ENCODE measurements around the gene OR2S2.
"Not testable (repeated sequence)": the region's sequence is repeated elsewhere in the genome, so short reads cannot be mapped to it uniquely, and the experiment has no call there.

OR2S2 gene

DNA sequence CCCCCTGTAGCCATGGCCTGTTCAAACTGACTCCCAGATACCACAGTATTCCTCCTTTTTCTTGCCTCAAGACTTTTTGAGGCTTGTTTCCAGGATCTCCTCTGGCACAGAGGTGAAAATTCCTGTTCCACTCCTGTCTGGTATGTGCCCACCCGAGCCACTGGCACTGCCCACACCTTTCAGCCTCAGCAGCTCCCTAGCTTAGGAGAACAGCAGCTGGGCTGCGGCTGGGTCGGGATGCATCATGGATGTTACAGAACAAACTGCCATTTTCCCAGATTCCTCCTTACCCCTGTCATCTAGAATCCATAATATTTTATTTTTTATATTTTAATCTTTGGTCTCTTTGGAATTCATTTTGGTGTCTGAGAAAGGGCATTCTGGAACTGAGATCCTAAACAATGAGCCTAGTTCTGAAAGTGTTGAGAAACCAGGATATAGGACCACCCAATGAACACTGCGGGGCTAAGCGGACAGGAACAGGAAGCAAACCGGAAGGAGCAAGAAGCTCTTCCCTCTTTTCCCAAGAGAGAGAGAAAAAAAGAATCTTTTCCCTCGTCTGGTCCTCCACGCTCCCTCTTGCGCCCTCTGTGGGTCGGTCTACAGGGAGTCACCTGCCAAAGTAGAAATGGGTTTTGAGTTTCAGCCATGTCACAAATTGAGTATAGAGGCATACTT lies 12.5 kb downstream of the OR2S2 start:
- Mint-ChIP-seq H3K4me1 (peaks cover 19% of the 10 kb centered on the region), H3K4me3 (peak overlapping the region; percentile 42)
- ATAC-seq: peak; percentile 65

DNA sequence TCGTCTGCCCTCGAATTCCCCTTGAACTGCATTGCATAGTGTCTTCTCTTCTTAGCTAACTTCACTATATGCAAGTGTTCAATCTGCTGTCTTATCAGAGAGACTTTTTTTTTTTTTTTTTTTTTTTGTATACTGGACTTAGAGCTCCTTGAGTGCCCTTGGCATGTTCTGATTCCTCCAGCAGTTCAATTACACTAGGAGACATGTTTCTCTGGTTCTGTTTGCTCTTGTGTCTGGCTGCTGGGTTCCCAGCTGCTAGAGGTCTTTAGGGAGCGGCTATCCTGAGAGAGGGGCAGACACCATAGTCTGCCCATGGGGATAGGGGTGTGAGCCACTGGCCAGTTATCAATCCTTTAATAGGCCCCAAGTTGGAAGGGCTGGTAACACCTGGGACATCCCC lies 13.1 kb downstream of the OR2S2 start:
- no peaks in the 10 kb centered on the region for H3K27me3 Mint-ChIP-seq
- no peaks in the 10 kb centered on the region for H3K9me3 Mint-ChIP-seq
- H3K4me3 Mint-ChIP-seq: no peak overlapping the region
- H3K27ac Mint-ChIP-seq: no peak overlapping the region
- DNase-seq: no peak
- peaks cover 25% of the 10 kb centered on the region for H3K4me1 Mint-ChIP-seq
- no peak for ATAC-seq
- H3K36me3 Mint-ChIP-seq (ENCODE audit: low read depth): no peaks in the 10 kb centered on the region

More for the DNA sequence above, 12.5 kb downstream of the OR2S2 start:
- Mint-ChIP-seq H3K27me3 (no peaks in the 10 kb centered on the region), H3K36me3 (ENCODE audit: low read depth) (no peaks in the 10 kb centered on the region), H3K27ac (no peak overlapping the region), H3K9me3 (no peaks in the 10 kb centered on the region)
- peak; percentile 79 for DNase-seq

DNA sequence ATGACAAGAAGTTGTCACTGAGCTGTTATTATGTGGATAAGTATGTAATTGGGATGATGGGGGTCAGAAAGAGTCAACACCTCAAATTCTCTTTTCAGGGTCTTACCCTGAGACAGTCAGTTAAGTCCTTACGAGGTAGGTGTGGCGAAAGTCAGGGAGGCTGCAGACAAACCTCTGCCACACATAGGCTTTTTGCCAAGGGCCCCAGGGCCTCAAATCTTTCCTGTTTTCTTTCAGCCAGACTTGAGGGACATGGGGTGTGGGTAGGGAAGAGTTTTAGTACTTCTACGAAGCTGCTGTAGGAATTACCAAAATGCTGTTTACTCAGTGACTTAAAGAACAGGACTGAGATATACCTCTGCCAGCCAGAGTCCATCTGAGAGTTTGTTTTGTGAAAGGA lies 13.8 kb downstream of the OR2S2 start:
- ATAC-seq (no peak), DNase-seq (no peak)
- Mint-ChIP-seq H3K36me3 (ENCODE audit: low read depth) (no peaks in the 10 kb centered on the region), H3K27ac (no peak overlapping the region), H3K4me3 (no peak overlapping the region), H3K9me3 (no peaks in the 10 kb centered on the region), H3K27me3 (no peaks in the 10 kb centered on the region), H3K4me1 (peaks cover 29% of the 10 kb centered on the region)

DNA sequence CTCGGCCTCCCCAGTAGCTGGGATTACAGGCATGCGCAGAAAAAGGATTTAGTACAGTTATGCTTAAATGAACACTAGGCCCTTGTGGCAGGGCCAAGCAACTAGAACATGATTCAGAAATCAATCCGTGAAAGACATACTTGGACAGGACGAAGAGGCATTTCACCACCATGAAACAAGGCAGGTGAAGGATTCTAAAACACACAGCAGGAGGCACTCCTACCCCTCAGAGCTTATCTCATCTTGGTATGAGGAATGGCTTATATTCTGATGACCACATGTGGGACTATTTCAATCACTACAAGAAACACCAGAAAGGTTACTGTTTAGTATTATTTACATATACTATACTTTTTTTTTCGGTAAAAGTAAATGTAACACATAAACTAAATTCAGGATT lies 15.7 kb downstream of the OR2S2 start:
- Mint-ChIP-seq H3K36me3 (ENCODE audit: low read depth) (no peaks in the 10 kb centered on the region), H3K27ac (no peak overlapping the region), H3K4me1 (peaks cover 42% of the 10 kb centered on the region), H3K4me3 (no peak overlapping the region), H3K27me3 (no peaks in the 10 kb centered on the region), H3K9me3 (peaks cover 2% of the 10 kb centered on the region)
- no peak for DNase-seq
- ATAC-seq: no peak

DNA sequence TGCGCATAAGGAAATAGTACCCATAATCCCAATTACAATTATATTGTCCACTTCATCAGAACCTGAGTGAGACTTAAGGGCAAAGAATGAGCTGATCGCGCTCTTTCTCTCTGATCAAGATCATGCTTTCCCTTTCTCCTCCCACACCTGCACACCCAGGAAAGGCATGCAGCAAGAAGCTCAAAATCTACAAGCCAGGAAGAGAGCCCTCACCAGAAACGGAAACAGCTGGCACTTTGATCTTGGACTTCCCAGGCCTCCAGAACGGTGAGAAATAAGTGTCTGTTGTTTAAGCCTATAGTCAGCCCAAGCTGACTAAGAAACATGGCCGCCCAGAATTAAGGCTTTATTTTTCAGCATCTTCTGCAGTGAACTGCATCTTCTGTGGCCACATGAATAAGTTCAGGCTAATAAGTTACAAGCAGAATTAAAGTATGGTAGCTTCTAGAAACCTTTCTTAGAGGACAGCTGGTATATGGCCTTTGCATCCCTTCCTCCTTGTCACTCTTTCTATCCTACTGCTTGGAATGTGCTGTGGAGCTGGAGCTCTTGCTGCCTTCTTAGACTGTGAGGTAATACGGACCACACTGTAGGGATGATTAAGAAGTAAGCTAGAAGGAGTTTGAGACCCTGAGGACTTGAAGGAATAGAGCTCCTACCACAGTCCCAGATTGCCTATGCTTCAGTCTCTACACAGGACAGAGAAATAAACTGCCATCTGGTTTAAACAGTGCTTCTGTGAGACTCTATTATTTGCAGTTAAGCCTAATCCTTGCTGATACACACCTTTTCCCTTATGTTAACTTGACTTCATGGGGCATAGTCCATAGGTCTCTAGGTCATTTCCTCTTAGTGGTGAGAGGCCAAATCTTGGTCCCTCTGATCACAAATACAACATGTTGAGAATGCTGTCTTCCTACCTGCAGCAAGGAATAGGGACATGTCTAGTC lies 17.2 kb downstream of the OR2S2 start:
- H3K4me3 Mint-ChIP-seq: peak overlapping the region; percentile 3
- H3K4me1 Mint-ChIP-seq: peaks cover 43% of the 10 kb centered on the region
- peak; percentile 59 for ATAC-seq
- no peaks in the 10 kb centered on the region for H3K27me3 Mint-ChIP-seq
- no peak overlapping the region for H3K27ac Mint-ChIP-seq
- peaks cover 1% of the 10 kb centered on the region for H3K36me3 Mint-ChIP-seq (ENCODE audit: low read depth)
- no peak for DNase-seq
- H3K9me3 Mint-ChIP-seq: peaks cover 7% of the 10 kb centered on the region

DNA sequence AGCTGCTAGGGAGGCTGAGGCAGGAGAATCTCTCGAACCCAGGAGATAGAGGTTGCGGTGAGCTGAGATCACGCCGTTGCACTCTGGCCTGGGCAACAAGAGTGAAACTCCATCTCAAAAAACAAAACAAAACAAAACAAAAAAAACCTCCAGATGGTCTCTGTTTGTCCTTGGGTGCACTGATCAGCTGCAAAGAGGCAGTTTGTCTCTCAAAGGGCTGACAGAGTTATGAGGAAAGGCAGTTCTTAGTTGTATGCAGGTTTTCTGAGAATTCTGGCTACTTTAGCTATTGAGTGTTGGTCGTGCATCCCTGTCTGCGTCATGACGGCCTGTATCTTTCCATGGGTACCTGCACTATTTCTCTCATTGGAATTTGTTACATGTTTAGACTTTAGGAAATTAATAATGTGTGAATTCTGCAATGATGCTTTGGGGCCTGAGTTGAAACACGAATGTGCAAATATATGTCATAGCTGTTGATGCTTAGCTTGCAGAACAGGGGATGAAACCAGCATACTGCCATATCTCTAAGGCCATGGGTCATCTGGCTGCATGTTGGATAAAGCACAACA lies 18.2 kb downstream of the OR2S2 start:
- peaks cover 41% of the 10 kb centered on the region for H3K4me1 Mint-ChIP-seq
- H3K36me3 Mint-ChIP-seq (ENCODE audit: low read depth): peaks cover 1% of the 10 kb centered on the region
- peaks cover 7% of the 10 kb centered on the region for H3K9me3 Mint-ChIP-seq
- DNase-seq (no peak), ATAC-seq (no peak)
- no peak overlapping the region for H3K4me3 Mint-ChIP-seq
- H3K27ac Mint-ChIP-seq: no peak overlapping the region
- H3K27me3 Mint-ChIP-seq: no peaks in the 10 kb centered on the region

DNA sequence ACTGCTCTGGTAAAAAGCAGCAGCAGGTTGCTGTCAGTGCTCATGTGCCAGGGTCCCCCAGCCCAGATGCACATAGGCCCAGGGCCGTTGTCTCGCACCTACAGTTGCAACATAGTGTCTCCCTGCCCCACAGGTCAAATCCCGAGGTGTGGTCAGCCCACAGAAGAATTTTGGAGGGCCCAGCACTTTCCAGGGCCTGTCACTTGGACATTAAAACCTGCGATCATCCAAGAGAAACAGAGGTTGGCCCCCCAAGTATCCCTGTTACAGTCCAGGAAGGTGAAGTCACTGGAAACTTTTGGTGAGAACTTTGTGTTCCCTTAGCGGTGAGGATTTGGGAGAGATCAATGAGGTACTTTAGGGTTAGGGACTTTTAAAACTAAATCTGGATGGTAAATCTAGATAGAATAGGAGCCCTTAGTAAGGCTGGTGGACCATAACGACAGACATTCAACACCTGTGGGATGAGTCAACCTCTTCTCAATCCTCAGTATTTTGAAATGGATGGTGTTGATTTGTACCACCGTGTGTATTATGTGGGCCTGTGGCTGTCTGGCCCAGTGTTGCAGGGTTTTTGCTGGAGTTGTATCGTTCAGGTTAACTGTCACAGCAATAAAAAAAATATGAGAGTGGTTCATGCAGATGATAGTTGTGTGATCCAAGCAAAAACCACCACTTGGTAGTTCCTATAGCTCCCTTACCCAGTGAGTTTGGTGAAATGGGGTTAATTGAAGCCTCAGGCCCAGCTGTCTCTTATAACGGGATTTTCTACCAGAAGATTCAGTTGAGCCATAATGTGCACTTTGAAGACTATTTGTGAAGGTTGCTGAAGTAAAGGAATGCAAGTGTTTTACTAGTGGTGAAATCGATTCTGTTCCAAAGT lies 19.2 kb downstream of the OR2S2 start:
- DNase-seq: no peak
- Mint-ChIP-seq H3K27me3 (no peaks in the 10 kb centered on the region), H3K4me3 (no peak overlapping the region), H3K9me3 (peaks cover 7% of the 10 kb centered on the region), H3K27ac (no peak overlapping the region), H3K36me3 (ENCODE audit: low read depth) (peaks cover 1% of the 10 kb centered on the region), H3K4me1 (peaks cover 43% of the 10 kb centered on the region)
- ATAC-seq: no peak

DNA sequence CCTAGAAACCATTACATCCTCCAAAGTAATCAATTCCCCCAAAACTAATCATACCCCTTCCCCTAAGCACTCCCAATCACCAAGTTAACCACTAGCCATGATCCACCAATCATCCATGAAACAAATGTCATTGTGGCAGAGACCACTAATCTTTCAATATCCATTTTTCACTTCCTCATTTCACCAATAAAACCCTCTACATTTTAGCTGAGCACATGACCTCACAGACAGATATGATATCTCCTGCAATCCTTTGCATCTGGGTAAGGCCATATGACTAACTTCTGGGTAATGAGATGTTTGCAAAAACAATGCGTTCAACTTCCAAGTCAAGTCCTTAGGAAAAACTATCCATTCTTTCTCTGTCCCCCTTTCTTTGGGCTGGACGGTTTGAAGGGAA lies 20.7 kb downstream of the OR2S2 start:
- Mint-ChIP-seq H3K9me3 (peaks cover 7% of the 10 kb centered on the region), H3K4me1 (peaks cover 53% of the 10 kb centered on the region), H3K36me3 (ENCODE audit: low read depth) (peaks cover 1% of the 10 kb centered on the region), H3K27me3 (no peaks in the 10 kb centered on the region), H3K27ac (no peak overlapping the region), H3K4me3 (no peak overlapping the region)
- no peak for ATAC-seq
- DNase-seq: no peak

DNA sequence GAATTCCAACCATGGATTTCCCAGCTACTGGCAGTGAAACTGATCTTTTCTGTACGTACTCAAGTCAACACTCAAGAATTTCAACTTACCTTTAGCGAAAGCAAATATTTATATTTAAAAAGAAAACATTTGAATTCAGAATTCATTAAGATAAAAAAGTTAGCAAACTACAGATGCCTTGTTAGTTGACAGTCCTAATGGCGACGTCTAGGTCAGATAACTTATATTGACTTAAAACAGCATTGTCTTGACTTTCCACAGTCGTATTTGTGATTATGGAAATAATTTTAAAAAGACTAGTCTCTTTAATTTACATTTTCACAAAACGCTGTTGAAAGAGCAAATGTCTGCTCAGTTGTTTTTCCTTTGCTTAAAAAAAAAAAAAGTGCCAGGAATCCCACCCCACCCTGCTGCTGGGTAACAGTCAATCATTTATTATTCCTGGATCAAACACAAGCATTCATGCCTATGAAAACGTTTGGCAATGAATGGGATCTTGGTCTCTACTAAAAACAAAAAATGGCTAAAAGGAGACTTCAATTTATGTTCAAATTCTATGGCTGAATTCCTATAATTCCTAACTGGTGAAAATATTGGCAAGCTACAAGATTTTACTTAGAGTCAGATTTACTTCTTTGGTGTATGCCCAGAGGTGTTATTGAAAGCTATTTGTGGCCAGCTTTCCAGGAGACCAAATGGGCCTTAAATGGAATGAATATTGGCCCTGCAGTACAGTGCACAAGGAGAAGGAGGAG lies 22.0 kb downstream of the OR2S2 start:
- H3K9me3 Mint-ChIP-seq: peaks cover 7% of the 10 kb centered on the region
- no peak for ATAC-seq
- peaks cover 44% of the 10 kb centered on the region for H3K4me1 Mint-ChIP-seq
- no peak overlapping the region for H3K27ac Mint-ChIP-seq
- H3K27me3 Mint-ChIP-seq: no peaks in the 10 kb centered on the region
- H3K4me3 Mint-ChIP-seq: no peak overlapping the region
- DNase-seq: no peak
- H3K36me3 Mint-ChIP-seq (ENCODE audit: low read depth): peaks cover 1% of the 10 kb centered on the region

DNA sequence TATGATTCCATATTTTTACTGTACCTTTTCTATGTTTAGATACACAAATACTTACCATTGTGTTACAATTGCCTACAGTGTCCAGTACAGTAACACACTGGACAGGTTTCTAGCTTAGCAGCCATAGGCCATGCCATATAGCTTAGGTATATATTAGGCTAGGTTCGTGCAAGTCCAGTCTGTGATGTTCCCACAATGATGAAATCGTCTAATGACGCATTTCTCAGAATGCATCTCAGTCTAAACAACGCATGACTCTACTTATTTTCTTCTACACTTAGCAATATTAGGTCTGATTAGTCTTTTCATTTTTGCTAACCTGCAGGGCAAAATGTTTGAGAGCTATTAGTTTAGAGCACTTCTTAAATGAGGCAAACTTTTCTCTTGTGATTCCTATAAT lies 22.7 kb downstream of the OR2S2 start:
- Mint-ChIP-seq H3K4me3 (no peak overlapping the region), H3K27me3 (no peaks in the 10 kb centered on the region), H3K36me3 (ENCODE audit: low read depth) (peaks cover 1% of the 10 kb centered on the region), H3K27ac (no peak overlapping the region), H3K9me3 (peaks cover 7% of the 10 kb centered on the region), H3K4me1 (peaks cover 37% of the 10 kb centered on the region)
- DNase-seq (no peak), ATAC-seq (no peak)

DNA sequence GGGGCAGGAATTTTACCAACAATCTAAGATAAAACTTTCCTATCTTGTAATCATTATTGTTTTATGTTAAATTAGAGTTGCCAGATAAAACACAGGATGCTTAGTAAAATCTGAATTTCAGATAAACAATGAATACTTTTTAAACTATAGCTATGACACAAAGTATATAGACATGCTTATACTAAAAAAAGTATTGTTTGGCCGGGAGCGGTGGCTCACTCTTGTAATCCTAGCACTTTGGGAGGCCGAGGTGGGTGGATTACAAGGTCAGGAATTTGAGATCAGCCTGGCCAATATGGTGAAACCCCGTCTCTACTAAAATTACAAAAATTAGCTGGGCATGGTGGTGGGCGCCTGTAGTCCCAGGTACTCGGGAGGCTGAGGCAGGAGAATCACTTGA lies 23.9 kb downstream of the OR2S2 start:
- H3K36me3 Mint-ChIP-seq (ENCODE audit: low read depth); H3K9me3 Mint-ChIP-seq; DNase-seq; ATAC-seq; H3K27ac Mint-ChIP-seq; H3K4me3 Mint-ChIP-seq; H3K27me3 Mint-ChIP-seq: not testable (repeated sequence)
- peaks cover 28% of the 10 kb centered on the region for H3K4me1 Mint-ChIP-seq

DNA sequence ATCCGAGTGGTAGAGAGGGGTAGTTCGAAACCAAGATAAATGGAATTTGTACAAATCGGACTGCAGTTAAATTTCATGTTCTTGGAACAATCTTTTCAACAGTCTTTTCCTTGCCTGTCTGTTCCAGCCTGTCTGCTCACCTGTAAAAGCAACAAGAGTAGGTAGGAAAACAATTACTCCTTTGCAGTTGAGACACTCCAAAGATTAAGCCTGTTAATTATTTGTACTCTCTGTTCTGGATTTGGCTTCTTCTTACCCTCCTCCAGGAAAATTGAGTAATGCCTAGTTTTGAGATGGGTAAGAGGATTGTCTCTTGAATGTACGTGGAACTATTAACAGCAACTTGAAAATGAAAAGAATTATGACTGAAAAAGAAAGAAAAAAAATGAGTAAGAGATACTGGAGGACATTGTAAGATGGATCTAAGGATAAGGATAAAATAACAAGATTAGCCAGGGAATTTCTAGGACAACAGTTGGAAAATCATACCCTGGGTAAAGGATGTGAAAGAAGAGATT lies 24.3 kb downstream of the OR2S2 start:
- peaks cover 26% of the 10 kb centered on the region for H3K4me1 Mint-ChIP-seq
- H3K4me3 Mint-ChIP-seq: no peak overlapping the region
- H3K27me3 Mint-ChIP-seq: no peaks in the 10 kb centered on the region
- ATAC-seq (no peak), DNase-seq (no peak)
- H3K27ac Mint-ChIP-seq: no peak overlapping the region
- H3K9me3 Mint-ChIP-seq: peaks cover 7% of the 10 kb centered on the region
- peaks cover 1% of the 10 kb centered on the region for H3K36me3 Mint-ChIP-seq (ENCODE audit: low read depth)

DNA sequence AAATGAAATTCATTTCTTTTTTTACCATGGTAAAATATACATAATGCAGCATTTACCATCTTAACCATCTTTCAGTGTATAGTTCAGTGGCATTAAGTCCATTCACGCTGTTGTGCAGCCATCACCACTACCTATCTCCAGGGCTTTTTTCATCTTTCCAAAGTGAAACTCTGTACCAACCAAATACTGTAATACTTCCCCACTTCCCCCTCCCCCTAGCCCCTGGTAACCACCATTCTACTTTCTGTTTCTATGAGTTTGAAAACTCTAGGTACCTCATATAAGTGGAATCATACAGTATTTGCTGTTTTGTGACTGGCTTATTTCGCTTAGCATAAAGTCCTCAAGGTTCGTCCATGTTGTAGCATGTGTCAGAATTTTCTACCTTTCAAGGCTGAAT lies 25.2 kb downstream of the OR2S2 start:
- DNase-seq: no peak
- ATAC-seq: peak; percentile 85
- Mint-ChIP-seq H3K4me3 (no peak overlapping the region), H3K27me3 (no peaks in the 10 kb centered on the region), H3K9me3 (peaks cover 7% of the 10 kb centered on the region), H3K27ac (no peak overlapping the region), H3K4me1 (peaks cover 18% of the 10 kb centered on the region), H3K36me3 (ENCODE audit: low read depth) (peaks cover 1% of the 10 kb centered on the region)

All from activated naive CD8-positive, alpha-beta T cell treated with anti-CD3 and anti-CD28 coated beads, Interleukin-2, amount 50 U/mL, for 24 hours (primary cell).